Upper lobe of left lung (tissue), 4 donors: ENCODE data around the gene UGT1A6.

ENCODE experiments used
- CTCF ChIP-seq, 6 experiments: fragments of 450-650 bp in 4 of 6; fragments of 200-600 bp in 2 of 6; sonication (generic) in 2 of 6; IDR thresholded peaks; one replicate each; pipeline ENCODE4 v1.5.1; 2016 to 2019; ENCODE audit warnings: antibody characterized with exemption in 6 of 6
- EP300 ChIP-seq, 4 donors: sonication (generic); formaldehyde crosslinking; IDR thresholded peaks; one replicate each; pipeline ENCODE4 v1.5.1; 2017; ENCODE audit warnings: antibody characterized with exemption in 4 of 4, control low read depth in 2 of 4
- POLR2A ChIP-seq, 4 donors: fragments of 450-650 bp; IDR thresholded peaks; one replicate each; pipeline ENCODE4 v1.5.1; 2016 to 2017; ENCODE audit warnings: antibody characterized with exemption in 4 of 4, mild to moderate bottlenecking in 2 of 4
- POLR2AphosphoS5 ChIP-seq, 2 donors: sonication (generic); formaldehyde crosslinking; IDR thresholded peaks; one replicate each; pipeline ENCODE4 v1.5.1; 2017; ENCODE audit warnings: antibody characterized with exemption in 2 of 2

GRCh38 chr2:233792720-233793119, 100.0 kb downstream of the UGT1A6 start:
- TF ChIP-seq CTCF (IDR thresholded peaks at IDR 0.05) (no peak), EP300 (IDR thresholded peaks at IDR 0.05) (no peak), POLR2A (IDR thresholded peaks at IDR 0.05) (no peak), POLR2AphosphoS5 (IDR thresholded peaks at IDR 0.05) (no peak)
